ENCODE measurements around the gene EXTL2.
"Not testable (repeated sequence)": the region's sequence is repeated elsewhere in the genome, so short reads cannot be mapped to it uniquely, and the experiment has no call there.

The EXTL2 gene

DNA sequence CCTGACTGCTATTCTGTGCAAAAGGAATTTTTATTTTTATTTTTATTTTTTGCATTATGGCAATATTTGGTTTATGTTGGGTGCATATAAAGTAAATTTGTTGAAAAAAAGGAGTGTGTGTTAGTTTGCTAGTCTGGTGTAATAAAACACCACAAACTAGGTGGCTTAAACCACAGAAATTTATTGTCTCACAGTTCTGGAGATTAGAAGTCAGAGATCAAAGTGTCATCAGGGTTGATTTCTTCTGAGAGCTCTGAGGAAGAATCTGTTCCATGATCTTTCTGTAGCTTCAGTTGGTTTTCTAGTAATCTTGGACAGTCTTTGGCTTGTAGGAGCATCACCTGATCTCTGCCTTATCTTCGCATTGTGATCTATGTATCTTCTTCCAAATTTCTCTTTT lies 7.7 kb upstream of the EXTL2 start:
- no peak for DNase-seq (ENCODE audit: low read depth)

DNA sequence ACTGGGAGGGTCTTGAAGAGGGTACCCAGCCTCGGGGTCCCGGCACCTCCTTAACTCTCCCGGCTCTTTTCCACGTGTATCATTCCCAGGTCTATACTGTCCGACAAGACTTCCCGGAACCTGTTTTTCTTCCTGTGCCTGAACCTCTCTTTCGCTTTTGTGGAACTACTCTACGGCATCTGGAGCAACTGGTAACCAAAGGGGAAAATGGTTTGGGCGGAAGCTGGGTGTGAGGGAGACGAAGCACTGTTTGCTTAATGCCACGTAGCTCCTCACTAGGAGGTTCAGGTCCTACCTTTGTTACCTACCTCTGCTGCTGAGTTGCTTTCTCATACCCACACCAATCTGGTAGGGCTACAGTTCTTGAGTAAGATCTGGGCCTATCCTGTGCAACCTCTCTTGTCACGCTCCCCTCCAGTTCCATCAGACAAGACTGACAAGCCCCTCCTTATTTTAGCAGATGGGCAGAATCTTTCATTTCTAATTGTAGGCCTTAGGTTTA lies 1.9 kb upstream of the EXTL2 start:
- DNase-seq (ENCODE audit: low read depth): peak; percentile 30

DNA sequence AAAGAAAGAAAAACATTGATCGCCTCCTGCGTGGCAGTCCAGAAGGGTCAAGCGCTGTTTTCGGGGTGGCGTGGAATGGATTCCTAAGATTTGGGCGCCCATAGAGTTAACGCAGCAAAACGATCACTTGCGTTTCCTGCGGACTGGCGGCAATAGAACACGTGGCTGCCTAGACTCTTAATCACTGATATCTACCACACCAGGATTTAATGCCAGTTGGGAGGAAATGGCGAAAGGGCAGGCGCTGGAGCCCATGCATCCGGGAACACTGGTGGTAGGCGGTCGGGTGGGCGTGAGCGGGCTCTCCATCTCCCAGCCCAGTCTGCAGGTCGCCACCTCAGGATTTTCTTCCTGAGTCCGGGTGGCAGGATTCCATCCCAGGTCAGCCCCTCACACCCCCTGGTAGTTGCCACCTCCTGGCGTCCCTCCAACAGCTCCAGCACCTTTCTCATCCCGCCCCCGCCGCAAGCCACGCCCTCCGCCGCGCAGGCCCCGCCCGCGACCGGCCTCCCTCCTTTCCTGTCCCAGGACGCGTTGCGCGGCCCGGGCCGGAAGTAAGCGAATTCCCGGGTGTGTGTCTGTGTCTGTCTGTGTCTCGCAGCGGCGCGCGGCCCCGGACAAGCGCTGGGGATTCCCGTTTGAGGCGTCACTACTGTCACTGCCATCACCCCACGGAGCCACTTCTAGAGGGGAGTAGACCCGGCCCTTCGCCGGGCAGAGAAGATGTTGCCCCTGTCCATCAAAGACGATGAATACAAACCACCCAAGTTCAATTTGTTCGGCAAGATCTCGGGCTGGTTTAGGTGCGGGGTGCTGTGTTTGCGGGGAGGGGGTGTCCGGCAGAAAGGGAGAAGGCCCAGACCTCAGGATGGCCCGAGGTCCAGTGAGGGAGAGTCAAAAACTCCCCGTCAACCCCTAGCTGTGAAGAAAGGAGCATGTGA lies 1.2 kb upstream of the EXTL2 start, which contains the start of gene SLC30A7:
TSS of gene SLC30A7 (plus strand) at position 551 of the 941 bp plus-strand sequence. CDS start at position 724, 173 bp downstream.
- DNase-seq (ENCODE audit: low read depth): peak; percentile 97

DNA sequence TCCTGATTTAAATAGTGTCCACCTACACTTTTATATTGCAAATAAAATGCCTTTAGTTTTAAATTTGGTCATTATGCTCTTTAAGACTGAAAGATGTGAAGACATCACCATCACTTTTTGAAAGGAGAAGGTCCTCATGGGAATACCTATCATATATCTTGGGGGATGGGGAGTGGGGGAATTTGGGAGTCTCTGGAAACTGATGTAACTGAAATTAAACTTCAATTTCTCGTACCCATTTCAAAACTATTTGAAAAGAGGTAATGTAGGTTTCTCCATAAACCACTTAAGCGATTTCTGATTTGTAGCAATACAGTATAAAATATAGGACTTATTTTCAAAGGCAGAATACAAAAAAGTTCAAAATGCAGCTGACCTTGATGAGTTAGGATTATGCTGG lies 924 bp downstream of the EXTL2 start:
- DNase-seq (ENCODE audit: low read depth): no peak

DNA sequence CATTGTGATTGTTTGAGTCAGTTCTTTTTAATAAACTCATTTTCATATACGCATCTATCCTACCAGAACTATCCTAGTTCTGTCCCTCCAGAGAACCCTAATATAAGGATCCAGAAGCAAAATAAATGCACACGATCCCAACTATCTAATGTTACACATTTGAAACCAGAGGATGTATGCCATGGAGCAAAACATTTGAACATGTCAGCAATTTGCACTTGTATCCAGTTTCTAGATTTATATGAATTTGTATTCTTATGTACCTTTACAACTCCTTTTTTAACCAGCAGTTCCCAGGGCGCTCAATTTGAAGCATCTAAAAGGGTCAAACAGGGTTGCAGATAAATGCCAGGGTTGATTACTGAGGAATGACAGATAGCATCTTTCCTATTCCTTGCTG lies 2.1 kb downstream of the EXTL2 start:
- DNase-seq (ENCODE audit: low read depth): no peak

DNA sequence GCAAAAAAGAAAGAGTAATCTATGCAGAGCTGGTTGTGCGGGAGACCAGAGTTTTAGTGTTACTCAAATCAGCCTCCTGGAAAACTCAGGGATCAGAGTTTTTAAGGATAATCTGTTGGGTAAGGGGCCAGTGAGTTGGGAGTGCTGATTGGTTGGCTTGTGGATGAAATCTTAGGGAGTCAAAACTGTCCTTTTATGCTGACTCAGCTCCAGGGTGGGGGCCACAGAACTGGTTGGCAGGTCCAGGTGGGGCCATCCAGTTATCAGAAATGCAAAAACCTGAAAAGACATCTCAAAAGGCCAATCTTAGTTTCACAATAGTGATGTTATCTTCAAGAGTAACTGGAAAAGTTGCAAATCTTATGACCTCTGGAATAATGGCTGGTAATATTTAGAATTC lies 3.3 kb downstream of the EXTL2 start:
- no peak for DNase-seq (ENCODE audit: low read depth)

DNA sequence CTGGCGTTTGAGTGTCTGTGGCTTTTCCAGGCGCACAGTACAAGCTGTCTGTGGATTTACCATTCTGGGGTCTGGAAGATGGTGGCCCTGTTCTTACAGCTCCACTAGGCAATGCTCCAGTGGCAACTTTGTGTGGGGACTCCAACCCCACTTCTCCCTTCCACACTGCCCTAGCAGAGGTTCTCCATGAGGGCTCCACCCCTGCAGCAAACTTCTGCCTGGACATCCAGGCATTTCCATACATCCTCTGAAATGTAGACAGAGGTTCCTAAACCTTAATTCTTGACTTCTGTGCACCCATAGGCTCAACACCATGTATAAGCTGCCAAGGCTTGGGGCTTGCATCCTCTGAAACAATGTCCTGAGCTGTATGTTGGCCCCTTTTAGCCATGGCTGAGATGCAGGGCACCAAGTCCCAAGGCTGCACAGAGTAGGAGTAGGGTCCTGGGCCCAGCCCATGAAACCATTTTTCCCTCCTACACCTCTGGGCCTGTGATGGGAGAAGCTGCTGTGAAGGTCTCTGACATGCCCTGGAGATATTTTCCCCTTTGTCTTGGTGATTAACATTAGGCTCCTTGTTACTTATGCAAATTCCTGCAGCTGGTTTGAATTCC lies 4.7 kb downstream of the EXTL2 start:
- DNase-seq (ENCODE audit: low read depth): not testable (repeated sequence)

DNA sequence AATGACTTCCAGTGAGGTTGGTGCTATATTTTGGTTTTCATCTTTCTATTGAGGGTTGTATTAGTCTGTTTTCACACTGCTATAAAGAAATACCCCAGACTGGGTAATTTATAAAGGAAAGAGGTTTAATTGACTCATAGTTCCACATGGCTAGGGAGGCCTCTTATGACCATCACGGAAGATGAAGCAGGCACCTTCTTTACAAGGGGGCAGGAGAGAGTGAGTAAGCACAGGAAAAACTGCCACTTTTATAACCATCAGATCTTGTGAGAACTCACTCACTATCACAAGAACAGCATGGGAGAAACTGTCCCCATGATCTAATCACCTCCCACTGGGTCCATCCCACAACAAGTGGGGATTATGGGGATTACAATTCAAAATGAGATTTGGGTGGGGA lies 5.6 kb downstream of the EXTL2 start:
- not testable (repeated sequence) for DNase-seq (ENCODE audit: low read depth)

DNA sequence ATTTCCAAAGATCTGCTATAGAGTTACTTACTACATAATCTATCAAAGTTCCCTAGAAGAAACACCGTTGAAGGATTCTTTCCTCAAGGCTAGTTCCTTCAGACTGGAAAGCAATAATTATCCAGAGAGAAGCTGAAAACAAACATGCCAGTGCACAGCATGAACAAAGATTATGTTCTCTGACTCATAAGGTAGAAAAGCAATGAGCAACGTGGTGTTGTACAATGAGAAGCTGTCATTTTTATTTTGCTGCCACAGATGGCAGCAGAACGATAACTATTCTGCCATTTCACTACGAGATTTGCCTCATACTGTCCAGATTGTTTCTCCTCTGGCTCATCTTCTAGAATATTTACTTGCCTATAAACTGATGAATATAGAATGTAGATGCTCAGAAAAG lies 10.7 kb downstream of the EXTL2 start:
- no peak for DNase-seq (ENCODE audit: low read depth)

DNA sequence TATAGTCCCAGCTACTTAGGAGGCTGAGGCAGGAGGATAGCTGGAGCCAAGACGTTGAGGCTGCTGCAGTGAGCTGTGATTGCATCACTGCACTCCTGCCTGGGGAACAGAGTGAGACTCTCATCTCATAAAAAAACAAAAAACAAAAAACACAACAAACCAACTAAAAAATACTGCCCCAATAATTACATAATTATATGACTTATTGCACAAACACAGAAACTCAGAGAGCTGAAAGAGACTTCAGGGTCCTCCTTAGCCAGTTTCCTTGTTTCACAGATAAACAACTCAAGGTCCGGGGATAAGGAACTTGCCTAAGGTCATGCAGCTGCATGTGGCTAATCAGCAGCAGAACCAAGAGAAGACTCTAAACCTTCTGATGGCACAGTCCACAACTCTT lies 11.9 kb downstream of the EXTL2 start:
- no peak for DNase-seq (ENCODE audit: low read depth)

DNA sequence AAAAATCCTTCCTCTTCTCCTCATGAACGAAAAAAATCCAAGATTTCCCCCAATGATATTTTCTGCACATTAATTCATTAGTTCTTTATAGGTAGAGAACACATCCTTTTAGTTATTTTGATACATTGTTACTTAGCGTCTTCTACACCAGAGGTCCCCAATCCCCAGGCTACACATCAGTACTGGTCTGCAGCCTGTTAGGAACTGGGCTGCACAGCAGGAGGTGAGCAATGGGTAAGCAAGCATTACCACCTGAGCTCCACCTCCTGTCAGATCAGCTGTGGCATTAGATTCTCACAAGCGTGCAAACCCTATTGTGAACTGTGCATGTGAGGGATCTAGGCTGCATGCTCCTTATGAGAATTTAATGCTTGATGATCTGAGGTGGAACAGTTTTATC lies 13.0 kb downstream of the EXTL2 start:
- DNase-seq (ENCODE audit: low read depth): no peak

DNA sequence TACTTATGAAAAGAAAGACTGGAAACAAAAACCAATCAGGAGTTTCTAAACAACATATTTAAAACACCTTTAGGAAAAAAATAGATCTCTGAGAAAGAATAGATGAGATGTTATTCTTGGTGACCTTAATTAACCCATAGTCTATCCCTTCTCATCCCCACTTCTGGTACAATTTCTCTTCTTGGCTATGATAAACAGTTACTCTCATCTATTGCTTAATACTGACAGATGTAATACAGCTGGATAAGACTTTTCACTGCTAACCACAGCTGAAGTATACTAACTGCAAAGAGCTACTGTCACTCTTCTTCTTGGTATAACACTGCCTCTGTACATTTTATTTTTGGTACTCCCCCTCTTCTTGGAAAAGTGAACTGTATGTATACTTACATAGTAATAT lies 15.2 kb downstream of the EXTL2 start:
- no peak for DNase-seq (ENCODE audit: low read depth)

DNA sequence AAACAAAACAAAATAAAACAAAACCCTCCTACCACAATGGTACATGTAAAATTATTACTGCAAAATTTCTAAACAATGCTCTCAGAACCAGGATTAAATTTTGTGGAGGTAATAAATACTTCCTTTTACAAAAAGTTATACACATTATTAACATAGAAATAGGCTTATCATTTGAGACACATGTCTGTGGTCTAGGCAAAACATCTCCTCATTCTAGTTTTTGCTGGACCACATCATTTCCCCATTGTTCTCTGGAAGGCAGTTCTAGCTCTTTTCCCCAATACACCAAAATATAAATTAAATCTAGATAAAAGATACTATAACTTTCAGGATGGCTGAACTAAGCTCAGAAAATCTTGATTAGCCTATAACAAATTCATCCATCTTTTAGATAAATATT lies 18.4 kb downstream of the EXTL2 start:
- no peak for DNase-seq (ENCODE audit: low read depth)

DNA sequence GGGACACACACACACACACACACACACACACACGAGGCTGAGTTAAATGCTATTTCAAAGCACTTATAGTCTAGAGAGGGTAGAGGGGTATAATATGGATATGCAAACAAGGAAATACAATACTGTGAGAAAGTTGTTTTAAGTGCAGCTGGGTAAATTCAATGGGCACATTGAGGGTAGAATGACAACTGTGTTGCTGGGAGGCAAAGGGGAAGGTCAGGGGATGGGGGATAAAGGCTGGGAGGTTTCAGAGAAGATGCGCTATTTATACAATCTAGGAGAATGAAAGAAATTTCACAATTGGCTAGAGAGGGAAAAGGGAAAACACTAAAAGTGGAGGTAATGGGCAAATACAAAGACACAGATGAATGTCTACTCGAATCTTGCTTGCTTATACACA lies 19.4 kb downstream of the EXTL2 start:
- no peak for DNase-seq (ENCODE audit: low read depth)

DNA sequence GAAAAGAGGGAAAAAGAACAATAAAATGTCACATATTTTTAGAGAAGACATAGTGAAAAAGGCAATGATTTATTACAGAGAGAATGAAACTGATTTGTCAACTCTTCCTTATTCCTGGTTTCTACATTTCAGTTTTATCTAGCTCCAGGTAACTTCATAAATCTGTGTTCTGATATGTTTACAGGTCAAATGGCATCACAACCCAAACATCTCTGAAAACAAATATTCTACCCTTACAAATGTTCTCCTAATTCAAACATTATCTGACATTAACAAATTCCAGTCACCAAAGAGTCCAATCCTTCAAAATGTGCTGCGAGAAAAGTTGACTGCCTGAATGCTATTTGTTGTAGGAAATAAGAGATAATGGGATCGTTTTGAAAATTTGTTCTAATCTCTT lies 20.2 kb downstream of the EXTL2 start:
- DNase-seq (ENCODE audit: low read depth): no peak

DNA sequence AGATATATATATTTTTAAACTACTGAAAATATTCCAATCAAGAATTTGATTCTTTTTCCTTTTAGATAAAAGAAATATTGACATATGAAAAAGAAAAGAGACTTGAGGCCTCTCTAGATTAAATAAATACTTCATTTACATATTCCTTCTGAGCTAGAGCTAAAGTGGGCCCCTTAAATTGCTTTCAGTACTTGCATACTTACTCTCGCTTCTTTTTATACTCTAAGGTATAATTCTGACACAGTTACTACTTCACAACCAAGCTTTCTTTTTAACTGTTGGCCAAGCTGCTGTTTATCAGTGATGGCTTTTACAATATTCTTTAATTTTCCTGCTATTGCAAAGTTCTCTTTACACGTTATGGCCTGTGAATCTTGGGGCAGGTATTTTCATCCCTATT lies 24.6 kb downstream of the EXTL2 start:
- no peak for DNase-seq (ENCODE audit: low read depth)

DNA sequence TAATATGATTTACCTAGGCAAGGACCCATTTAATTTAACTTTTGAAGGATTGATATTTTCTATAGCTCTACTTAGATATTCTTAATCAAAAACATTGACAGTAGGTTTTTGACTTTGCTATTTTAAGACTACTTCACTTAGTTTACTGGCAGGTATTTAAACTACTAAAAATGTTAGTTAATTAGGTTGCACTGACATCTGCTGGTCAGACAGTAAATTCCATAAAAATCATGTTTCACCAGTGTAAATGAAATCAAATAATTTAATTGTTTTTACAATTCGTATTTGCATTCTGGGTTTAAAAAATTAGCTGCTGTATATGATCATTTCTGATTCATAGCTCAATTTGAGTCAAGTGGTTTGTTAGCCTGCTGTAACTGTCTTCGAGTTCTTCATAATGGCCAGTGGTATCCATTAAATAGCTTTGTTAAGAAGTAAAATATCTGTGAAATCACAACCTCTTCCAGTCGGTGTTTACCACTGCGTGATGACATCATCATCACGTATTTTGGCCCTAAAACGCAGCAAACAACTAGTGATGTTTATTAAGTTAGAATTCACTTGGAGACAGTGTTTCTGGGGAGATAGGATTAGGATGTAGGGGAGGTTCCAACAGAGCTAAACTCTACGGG lies 26.2 kb downstream of the EXTL2 start:
- DNase-seq (ENCODE audit: low read depth): no peak

DNA sequence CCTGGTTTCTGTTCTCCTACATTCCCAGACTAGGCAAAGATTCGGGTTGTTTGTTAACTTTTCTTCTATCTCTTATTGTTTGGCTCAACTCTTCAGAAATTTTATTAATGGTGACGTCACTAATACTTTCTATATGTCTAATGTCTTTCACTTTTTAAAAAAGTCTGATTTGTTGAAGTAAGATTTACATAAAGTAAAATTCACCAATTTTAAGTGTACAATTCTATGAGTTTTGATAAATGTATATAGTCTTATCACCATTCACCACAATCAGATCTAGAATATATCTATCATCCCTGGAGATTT lies 27.8 kb downstream of the EXTL2 start:
- no peak for DNase-seq (ENCODE audit: low read depth)

DNA sequence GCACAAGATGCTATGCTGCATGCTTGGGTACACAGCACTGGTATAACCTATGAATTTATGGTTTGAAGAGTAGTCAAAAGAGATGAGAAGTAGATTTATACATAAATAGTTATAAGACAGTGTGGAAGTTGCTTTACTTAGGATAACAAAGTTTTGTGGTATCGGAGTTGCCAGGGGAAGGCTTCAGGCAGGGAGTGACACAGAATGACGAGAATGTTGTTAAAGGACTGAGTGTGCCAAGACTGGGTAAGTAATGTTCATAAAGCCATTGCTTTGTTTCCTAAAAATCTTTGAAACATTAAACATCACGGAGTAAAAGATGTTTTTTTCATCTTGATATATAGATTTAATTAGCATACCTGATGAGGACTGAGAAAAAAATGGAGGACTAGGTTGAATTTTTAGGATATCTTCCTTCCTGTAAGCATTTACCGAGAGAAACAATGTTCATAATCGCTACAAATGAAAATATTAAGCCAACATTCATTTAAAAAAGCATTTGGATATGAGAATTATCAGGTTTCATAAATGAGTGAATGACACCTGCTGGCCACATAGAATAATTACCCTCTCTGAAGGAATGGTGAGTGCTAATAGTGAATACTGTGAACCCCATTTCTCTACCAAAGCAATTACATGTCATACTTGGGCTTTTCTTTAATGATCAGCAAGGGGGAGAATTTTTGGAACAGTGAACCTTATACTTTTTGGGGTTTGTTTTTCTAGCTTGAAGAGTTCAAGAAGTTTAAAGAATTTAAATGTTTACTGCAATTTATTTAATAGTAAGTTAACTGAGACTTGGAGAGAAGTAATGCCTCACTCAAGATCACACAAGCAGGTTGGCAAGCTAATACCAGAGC lies 28.4 kb downstream of the EXTL2 start:
- no peak for DNase-seq (ENCODE audit: low read depth)

DNA sequence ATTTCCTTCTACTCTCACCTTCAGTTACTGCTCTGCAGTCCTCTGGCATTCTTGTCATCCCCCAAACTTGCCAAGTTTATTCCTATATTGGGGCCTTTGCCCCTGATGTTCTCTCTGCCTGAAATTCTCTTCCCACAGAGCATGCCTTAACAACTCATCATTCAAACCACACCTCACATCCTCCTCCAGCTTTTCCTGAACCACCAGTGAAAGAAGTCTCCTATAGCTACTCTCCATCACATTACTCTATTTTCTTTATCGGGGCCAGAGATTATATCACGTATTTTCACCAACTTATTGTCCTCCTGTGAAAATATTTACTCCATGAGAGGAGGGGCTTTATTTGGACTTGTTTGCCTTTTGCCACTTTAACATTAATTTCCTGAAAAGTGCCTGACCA lies 32.1 kb downstream of the EXTL2 start:
- no peak for DNase-seq (ENCODE audit: low read depth)

DNA sequence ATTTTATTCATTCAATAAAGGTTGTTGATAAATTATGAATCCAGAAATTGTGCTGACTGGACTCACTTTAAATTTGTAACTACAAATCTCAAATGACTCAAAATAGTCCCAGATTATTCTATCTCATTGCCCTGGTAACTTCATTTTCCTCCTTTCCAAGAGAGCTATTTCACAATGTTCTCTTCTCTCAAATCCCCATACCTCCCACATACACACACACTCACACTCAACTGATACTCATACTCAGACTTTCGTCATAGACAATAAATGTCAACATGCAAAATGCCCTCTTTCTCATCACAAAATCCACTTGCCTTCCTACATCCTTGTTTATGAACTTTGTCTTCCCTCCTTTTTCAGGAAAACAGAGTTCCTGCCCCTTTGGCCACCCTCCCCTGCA lies 33.3 kb downstream of the EXTL2 start:
- no peak for DNase-seq (ENCODE audit: low read depth)

DNA sequence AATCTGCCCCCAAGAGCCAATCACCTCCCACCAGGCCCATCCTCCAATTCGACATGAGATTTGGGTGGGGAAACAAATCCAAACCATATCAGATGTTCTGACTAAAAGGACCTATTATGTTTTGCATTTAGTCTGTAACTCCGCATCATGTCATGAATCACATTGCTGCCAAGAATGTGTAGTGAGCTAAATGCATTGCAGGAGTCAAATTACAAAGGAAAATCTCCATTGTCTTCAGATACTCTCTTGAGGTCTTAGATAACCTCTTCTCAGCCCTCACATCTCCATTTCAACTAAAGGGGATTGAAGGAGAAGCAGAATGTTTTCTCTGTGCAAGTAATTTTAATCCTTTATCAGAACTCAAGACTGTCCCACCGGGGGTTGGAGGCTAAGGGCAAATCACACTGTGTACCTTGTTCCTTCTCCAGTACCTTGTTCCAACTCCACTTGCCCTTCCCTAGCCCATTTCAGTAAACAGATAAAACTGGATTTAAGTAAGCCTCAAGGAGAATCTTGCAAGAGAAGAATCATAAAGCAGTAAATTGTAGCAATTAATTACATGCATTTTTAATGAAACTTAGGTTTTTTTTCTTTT lies 34.1 kb downstream of the EXTL2 start:
- no peak for DNase-seq (ENCODE audit: low read depth)
